HEK293T (cell line): ENCODE data around the gene MGAT5.

Experiments
- ARNT ChIP-seq: fragments of 450-650 bp; IDR thresholded peaks from 2 replicates; pipeline ENCODE4 v1.6.1; 2017; ENCODE audit warnings: mild to moderate bottlenecking
- FOXA1 ChIP-seq: fragments of 450-650 bp; IDR thresholded peaks from 2 replicates; pipeline ENCODE4 v1.6.1; 2016; ENCODE audit warnings: mild to moderate bottlenecking
- FOXK2 ChIP-seq: fragments of 450-650 bp; IDR thresholded peaks from 2 replicates; pipeline ENCODE4 v1.6.1; 2016; ENCODE audit warnings: mild to moderate bottlenecking
- FOXM1 ChIP-seq: fragments of 450-650 bp; IDR thresholded peaks from 2 replicates; pipeline ENCODE4 v1.6.1; 2017; ENCODE audit warnings: mild to moderate bottlenecking, borderline replicate concordance
- HDGF ChIP-seq: fragments of 450-650 bp; IDR thresholded peaks from 2 replicates; pipeline ENCODE4 v1.6.1; 2017; ENCODE audit warnings: antibody characterized with exemption, borderline replicate concordance
- L3MBTL2 ChIP-seq: fragments of 450-650 bp; conservative IDR thresholded peaks from 2 replicates; pipeline ENCODE4 v1.6.1; 2016; ENCODE audit warnings: mild to moderate bottlenecking
- SP1 ChIP-seq: fragments of 450-650 bp; IDR thresholded peaks from 2 replicates; pipeline ENCODE4 v1.6.1; 2017
- TARDBP ChIP-seq: fragments of 450-650 bp; IDR thresholded peaks from 2 replicates; pipeline ENCODE4 v1.6.1; 2016
- ZNF384 ChIP-seq: fragments of 450-650 bp; IDR thresholded peaks from 2 replicates; pipeline ENCODE4 v1.6.1; 2016

- TF ChIP-seq TARDBP, result no peak
- TF ChIP-seq FOXA1, result no peak
- TF ChIP-seq SP1, result no peak
- TF ChIP-seq FOXK2, result no peak
- TF ChIP-seq FOXM1, result no peak
- no peak for TF ChIP-seq HDGF
- TF ChIP-seq ARNT, result no peak
- no peak for TF ChIP-seq ZNF384
- no peak for TF ChIP-seq L3MBTL2
Observed at GRCh38 chr2:134304394-134305108, 50.7 kb downstream of the MGAT5 start.
